ENCODE data around the gene C1QTNF4. TPM values are rescaled to one million over a fixed set of nuclear protein-coding genes. Genes with fewer than 3 reads are reported as not detected.

C1QTNF4 gene
- polyA plus RNA-seq, 3 donors = 0.84 TPM; not detected in 2

- intact Hi-C loops (cut with micrococcal nuclease) = loop anchor here (5.0 to 10.0 kb wide), 3 partner anchors 82 to 195 kb away; partner anchors contain the start of gene FNBP4 (in 1 of the 2)
- H3K36me3 ChIP-seq (replicated peaks in 1 of 2; ENCODE audit: control insufficient read depth in 1 of 2, insufficient read depth in 2 of 2, low read length in 2 of 2) = peaks cover 45 to 54% of the 10 kb centered on the region in 2 donors
- no peaks in the 10 kb centered on the region for H3K9me3 ChIP-seq (replicated peaks in 1 of 2; ENCODE audit: control insufficient read depth in 1 of 2, insufficient read depth in 1 of 2, low read length in 2 of 2)
- TF ChIP-seq CTCF (IDR thresholded peaks at IDR 0.05) = no peak
- H3K4me3 Mint-ChIP-seq = no peak overlapping the region
- H3K9me3 Mint-ChIP-seq = no peaks in the 10 kb centered on the region
- DNase-seq = no peak
- H3K4me1 ChIP-seq (ENCODE audit: control insufficient read depth in 1 of 2, insufficient read depth in 2 of 2, low read length in 2 of 2) = peaks cover 13 to 22% of the 10 kb centered on the region in 2 donors
- peaks cover 84% of the 10 kb centered on the region for H3K79me2 ChIP-seq (ENCODE audit: insufficient read depth, low read length)
- H3K27me3 Mint-ChIP-seq (ENCODE audit: low read depth in 3 of 3) = no peaks in the 10 kb centered on the region
- no peak overlapping the region for H3K9ac ChIP-seq (ENCODE audit: insufficient read depth, low read length, poor library complexity, severe bottlenecking)
- no peaks in the 10 kb centered on the region for H3K27me3 ChIP-seq (ENCODE audit: control insufficient read depth in 2 of 2, insufficient read depth in 2 of 2, low read length in 2 of 2)
- peaks cover 12% of the 10 kb centered on the region for H4K20me1 ChIP-seq (ENCODE audit: insufficient read depth, low read length)
- no peak overlapping the region for H2AFZ ChIP-seq (ENCODE audit: insufficient read depth, low read depth, low read length, poor library complexity, severe bottlenecking)
- H3K36me3 Mint-ChIP-seq = peaks cover 45 to 51% of the 10 kb centered on the region in 2 donors
- H3K4me3 ChIP-seq (replicated peaks in 1 of 3; ENCODE audit: low read depth in 2 of 3, low read length in 3 of 3) = no peak overlapping the region
- 98% methylated on average over 6 of the region's 7 CpGs for WGBS (ENCODE audit: insufficient coverage)
- H3K27ac Mint-ChIP-seq = no peak overlapping the region
- no peak overlapping the region for H3K4me2 ChIP-seq (replicated peaks; ENCODE audit: extremely low read depth, low read length, poor library complexity, severe bottlenecking)
- peaks cover 12% of the 10 kb centered on the region for H3K4me1 Mint-ChIP-seq
- no peak overlapping the region for H3K27ac ChIP-seq (ENCODE audit: low read depth in 1 of 2, low read length in 2 of 2)
These were observed 24.6 kb downstream of the C1QTNF4 start for GRCh38 chr11:47569646-47570045.

DNA sequence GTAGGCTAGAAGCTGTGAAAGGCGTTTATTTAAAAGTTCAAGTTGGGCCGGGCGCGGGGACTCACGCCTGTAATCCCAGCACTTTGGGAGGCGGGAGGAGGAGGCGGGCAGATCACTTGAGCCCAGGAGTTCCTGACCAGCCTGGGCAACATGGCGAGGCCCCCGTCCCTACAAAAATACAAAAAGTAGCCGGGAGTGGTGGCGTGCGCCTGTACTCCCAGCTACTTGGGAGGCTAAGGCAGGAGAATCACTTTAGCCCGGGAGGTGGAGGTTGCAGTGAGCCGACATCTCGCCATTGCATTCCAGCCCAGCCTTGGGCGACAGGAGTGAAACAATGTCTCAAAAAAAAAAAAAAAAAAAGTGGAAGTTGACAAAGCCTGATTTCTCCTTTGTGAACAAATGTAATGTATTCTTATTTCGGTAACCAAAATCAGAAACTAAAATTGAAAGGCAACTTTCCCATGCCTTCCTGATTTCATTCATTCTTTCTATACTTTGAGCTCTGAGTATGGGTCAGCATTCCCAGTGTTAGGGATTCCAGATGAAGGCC lies 28.0 kb downstream of the C1QTNF4 start:
- H3K27ac Mint-ChIP-seq = peak overlapping the region; percentile 63 to 89 (median 77)
- H3K4me3 Mint-ChIP-seq = peak overlapping the region; percentile 85 to 91
- DNase-seq = peak in 1 of 3 donors; percentile 26
- Histone ChIP-seq H3K4me1 (ENCODE audit: control insufficient read depth in 1 of 2, insufficient read depth in 2 of 2, low read length in 2 of 2) (peaks cover 14 to 23% of the 10 kb centered on the region in 2 donors), H4K20me1 (ENCODE audit: insufficient read depth, low read length) (peaks cover 5% of the 10 kb centered on the region), H3K9ac (ENCODE audit: insufficient read depth, low read length, poor library complexity, severe bottlenecking) (peak overlapping the region; percentile 83), H3K4me2 (replicated peaks; ENCODE audit: extremely low read depth, low read length, poor library complexity, severe bottlenecking) (peak overlapping the region; percentile 80), H3K27ac (ENCODE audit: low read depth in 1 of 2, low read length in 2 of 2) (peak overlapping the region; percentile 84 to 85), H3K27me3 (ENCODE audit: control insufficient read depth in 2 of 2, insufficient read depth in 2 of 2, low read length in 2 of 2) (no peaks in the 10 kb centered on the region), H3K4me3 (replicated peaks in 1 of 3; ENCODE audit: low read depth in 2 of 3, low read length in 3 of 3) (peak overlapping the region; percentile 87 to 97 (median 93)), H3K36me3 (replicated peaks in 1 of 2; ENCODE audit: control insufficient read depth in 1 of 2, insufficient read depth in 2 of 2, low read length in 2 of 2) (peaks cover 16 to 20% of the 10 kb centered on the region in 2 donors), H3K79me2 (ENCODE audit: insufficient read depth, low read length) (peaks cover 63% of the 10 kb centered on the region), H2AFZ (ENCODE audit: insufficient read depth, low read depth, low read length, poor library complexity, severe bottlenecking) (peak overlapping the region; percentile 100), H3K9me3 (replicated peaks in 1 of 2; ENCODE audit: control insufficient read depth in 1 of 2, insufficient read depth in 1 of 2, low read length in 2 of 2) (no peaks in the 10 kb centered on the region)
- peaks cover 12% of the 10 kb centered on the region for H3K4me1 Mint-ChIP-seq
- H3K27me3 Mint-ChIP-seq (ENCODE audit: low read depth in 3 of 3) = peaks cover 0 to 2% (median 0%) of the 10 kb centered on the region in 3 donors
- intact Hi-C loops (cut with micrococcal nuclease) = loop anchor here (5.0 kb wide), 2 partner anchors 79 to 84 kb away; no protein-coding TSS in a partner anchor
- H3K36me3 Mint-ChIP-seq = peaks cover 12 to 17% of the 10 kb centered on the region in 2 donors
- 0% methylated on average over 6 of the region's 17 CpGs for WGBS (ENCODE audit: insufficient coverage)
- no peak for TF ChIP-seq CTCF (IDR thresholded peaks at IDR 0.05)
- H3K9me3 Mint-ChIP-seq = no peaks in the 10 kb centered on the region

Data from CD14-positive monocyte (primary cell).